HEK293T (cell line): ENCODE measurements around the gene DPH2.

Source experiments
- CTCF ChIA-PET: fragments of 350-600 bp; formaldehyde crosslinking; extraction: SDS; loops from one replicate; lab custom pipeline; 2021; ENCODE audit warnings: antibody characterized with exemption, inconsistent platforms; lab: Yijun Ruan, JAX
- POLR2A ChIA-PET: fragments of 350-600 bp; formaldehyde crosslinking; extraction: SDS; loops from one replicate; lab custom pipeline; 2020; ENCODE audit warnings: antibody characterized with exemption, inconsistent platforms; lab: Yijun Ruan, JAX
- DNase-seq: peaks from one replicate; pipeline ENCODE4 v3.0.0; 2012; ENCODE audit warnings: mixed read lengths; ENCODE audit errors: extremely low spot score
- ARNT ChIP-seq: fragments of 450-650 bp; IDR thresholded peaks from 2 replicates; pipeline ENCODE4 v1.6.1; 2017; ENCODE audit warnings: mild to moderate bottlenecking
- BHLHE40 ChIP-seq: fragments of 450-650 bp; IDR thresholded peaks from 2 replicates; pipeline ENCODE4 v1.6.1; 2016; ENCODE audit warnings: mild to moderate bottlenecking, moderate library complexity, borderline replicate concordance
- CTBP1 ChIP-seq: fragments of 450-650 bp; IDR thresholded peaks from 2 replicates; pipeline ENCODE4 v1.6.1; 2016; ENCODE audit warnings: borderline replicate concordance
- ELF4 ChIP-seq: fragments of 450-650 bp; IDR thresholded peaks from 2 replicates; pipeline ENCODE4 v1.6.1; 2017; ENCODE audit warnings: antibody characterized with exemption
- FOXA1 ChIP-seq: fragments of 450-650 bp; IDR thresholded peaks from 2 replicates; pipeline ENCODE4 v1.6.1; 2016; ENCODE audit warnings: mild to moderate bottlenecking
- FOXK2 ChIP-seq: fragments of 450-650 bp; IDR thresholded peaks from 2 replicates; pipeline ENCODE4 v1.6.1; 2016; ENCODE audit warnings: mild to moderate bottlenecking
- FOXM1 ChIP-seq: fragments of 450-650 bp; IDR thresholded peaks from 2 replicates; pipeline ENCODE4 v1.6.1; 2017; ENCODE audit warnings: mild to moderate bottlenecking, borderline replicate concordance
- HDGF ChIP-seq: fragments of 450-650 bp; IDR thresholded peaks from 2 replicates; pipeline ENCODE4 v1.6.1; 2017; ENCODE audit warnings: antibody characterized with exemption, borderline replicate concordance
- L3MBTL2 ChIP-seq: fragments of 450-650 bp; conservative IDR thresholded peaks from 2 replicates; pipeline ENCODE4 v1.6.1; 2016; ENCODE audit warnings: mild to moderate bottlenecking
- LEF1 ChIP-seq: fragments of 450-650 bp; IDR thresholded peaks from 2 replicates; pipeline ENCODE4 v1.6.1; 2017; ENCODE audit warnings: mild to moderate bottlenecking, borderline replicate concordance
- NFRKB ChIP-seq: fragments of 450-650 bp; IDR thresholded peaks from 2 replicates; pipeline ENCODE4 v1.6.1; 2016; ENCODE audit warnings: mild to moderate bottlenecking, moderate library complexity
- SP1 ChIP-seq: fragments of 450-650 bp; IDR thresholded peaks from 2 replicates; pipeline ENCODE4 v1.6.1; 2017
- SUZ12 ChIP-seq: fragments of 450-650 bp; IDR thresholded peaks from 2 replicates; pipeline ENCODE4 v1.6.1; 2016; ENCODE audit warnings: mild to moderate bottlenecking
- TARDBP ChIP-seq: fragments of 450-650 bp; IDR thresholded peaks from 2 replicates; pipeline ENCODE4 v1.6.1; 2016
- ZNF384 ChIP-seq: fragments of 450-650 bp; IDR thresholded peaks from 2 replicates; pipeline ENCODE4 v1.6.1; 2016
- TF ChIP-seq, protein P1 (sequence below): fragments of 450-650 bp; IDR thresholded peaks from 2 replicates; pipeline ENCODE4 v1.6.1; 2016

DPH2 gene

DNA sequence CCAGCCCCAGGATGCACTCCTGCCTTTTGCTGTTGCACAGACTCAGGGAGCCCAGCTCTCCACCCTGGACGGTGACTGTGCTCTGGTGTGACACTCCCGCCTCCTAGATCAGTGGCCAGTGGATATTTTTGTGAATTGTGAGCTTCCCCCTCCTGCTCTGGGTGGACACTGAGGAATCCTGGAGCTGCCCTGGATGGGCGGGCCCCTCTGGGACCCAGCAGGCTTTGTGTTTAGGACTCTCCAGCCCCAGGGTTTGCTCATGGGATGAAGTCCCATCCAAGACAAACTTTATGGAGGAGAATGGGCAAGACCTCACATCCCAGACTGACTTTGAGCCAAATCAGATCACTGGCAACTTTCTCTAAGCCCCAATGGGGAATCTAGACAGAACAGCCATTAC lies 45.4 kb downstream of the DPH2 start:
- TF ChIP-seq SP1 (no peak), FOXK2 (no peak), ARNT (no peak), BHLHE40 (no peak), FOXM1 (no peak), ZNF384 (no peak), ELF4 (no peak), CTBP1 (no peak), LEF1 (no peak), FOXA1 (no peak), SUZ12 (no peak), L3MBTL2 (no peak), HDGF (no peak), NFRKB (no peak)
- TF ChIP-seq, protein P1, sequence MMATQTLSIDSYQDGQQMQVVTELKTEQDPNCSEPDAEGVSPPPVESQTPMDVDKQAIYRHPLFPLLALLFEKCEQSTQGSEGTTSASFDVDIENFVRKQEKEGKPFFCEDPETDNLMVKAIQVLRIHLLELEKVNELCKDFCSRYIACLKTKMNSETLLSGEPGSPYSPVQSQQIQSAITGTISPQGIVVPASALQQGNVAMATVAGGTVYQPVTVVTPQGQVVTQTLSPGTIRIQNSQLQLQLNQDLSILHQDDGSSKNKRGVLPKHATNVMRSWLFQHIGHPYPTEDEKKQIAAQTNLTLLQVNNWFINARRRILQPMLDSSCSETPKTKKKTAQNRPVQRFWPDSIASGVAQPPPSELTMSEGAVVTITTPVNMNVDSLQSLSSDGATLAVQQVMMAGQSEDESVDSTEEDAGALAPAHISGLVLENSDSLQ: no peak
- CTCF ChIA-PET: interaction anchor here (1.7 kb wide), 2 partner anchors 10 to 20 kb away, joined by 5 to 8 read pairs; no protein-coding TSS in a partner anchor
- no peak for DNase-seq
- POLR2A ChIA-PET: interaction anchor here (0.7 to 1.3 kb wide), 2 partner anchors 9 to 21 kb away, joined by 3 read pairs; no protein-coding TSS in a partner anchor

DNA sequence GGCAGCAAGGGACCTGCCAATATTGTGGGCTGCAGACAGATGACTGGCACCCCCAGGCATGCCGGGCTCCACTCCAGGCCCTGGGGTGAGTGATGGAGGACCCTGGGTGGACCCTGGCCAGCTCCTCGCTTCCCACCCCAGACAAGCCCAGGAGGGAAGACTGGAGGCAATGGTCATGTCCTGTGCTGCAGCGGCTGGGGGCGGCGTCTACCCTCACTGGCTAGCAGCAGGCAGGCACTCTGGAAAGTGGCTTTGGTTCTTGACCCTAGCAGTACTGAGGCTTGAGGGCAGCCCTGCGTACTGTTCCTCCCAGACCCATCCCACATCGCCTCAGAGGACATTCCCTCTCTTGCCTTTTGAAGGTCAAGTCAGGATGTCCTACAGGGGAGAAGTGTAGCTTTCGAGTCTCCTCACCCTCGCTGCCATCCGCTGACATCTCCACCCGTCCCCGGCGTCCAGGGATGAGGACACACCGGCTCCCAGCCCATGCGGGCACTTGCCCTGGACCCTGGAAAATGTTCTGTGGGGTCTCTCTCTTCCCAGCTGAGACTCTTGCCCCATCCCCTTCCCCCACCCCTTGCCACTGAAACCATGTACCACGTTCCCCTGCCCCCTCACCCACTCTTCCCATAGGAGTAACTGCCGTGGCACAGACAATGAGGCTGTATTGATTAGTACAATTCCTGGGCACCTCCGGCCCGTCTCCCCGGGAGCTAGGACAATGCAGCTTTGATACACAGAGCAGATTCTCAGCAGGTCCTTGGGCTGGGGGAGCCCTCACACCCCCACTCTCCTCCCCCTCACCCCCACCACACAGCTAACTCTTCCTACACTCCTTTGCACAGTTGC lies 46.5 kb downstream of the DPH2 start:
- DNase-seq: no peak
- POLR2A ChIA-PET: interaction anchor here (0.7 to 0.9 kb wide), 2 partner anchors 14 to 43 kb away, joined by 3 read pairs; no protein-coding TSS in a partner anchor
- CTCF ChIA-PET: interaction anchor here (0.6 to 2.8 kb wide), 3 partner anchors 10 to 27 kb away, joined by 3 to 8 read pairs (median 7); no protein-coding TSS in a partner anchor
- no peak for TF ChIP-seq LEF1
- TF ChIP-seq L3MBTL2: no peak
- TF ChIP-seq SP1: no peak
- no peak for TF ChIP-seq BHLHE40
- TF ChIP-seq FOXA1: no peak
- no peak for TF ChIP-seq FOXM1
- no peak for TF ChIP-seq CTBP1
- TF ChIP-seq NFRKB: no peak
- no peak for TF ChIP-seq ELF4
- no peak for TF ChIP-seq ZNF384
- no peak for TF ChIP-seq FOXK2
- no peak for TF ChIP-seq TARDBP
- no peak for TF ChIP-seq SUZ12
- TF ChIP-seq, protein P1: no peak
- no peak for TF ChIP-seq HDGF
- no peak for TF ChIP-seq ARNT

DNA sequence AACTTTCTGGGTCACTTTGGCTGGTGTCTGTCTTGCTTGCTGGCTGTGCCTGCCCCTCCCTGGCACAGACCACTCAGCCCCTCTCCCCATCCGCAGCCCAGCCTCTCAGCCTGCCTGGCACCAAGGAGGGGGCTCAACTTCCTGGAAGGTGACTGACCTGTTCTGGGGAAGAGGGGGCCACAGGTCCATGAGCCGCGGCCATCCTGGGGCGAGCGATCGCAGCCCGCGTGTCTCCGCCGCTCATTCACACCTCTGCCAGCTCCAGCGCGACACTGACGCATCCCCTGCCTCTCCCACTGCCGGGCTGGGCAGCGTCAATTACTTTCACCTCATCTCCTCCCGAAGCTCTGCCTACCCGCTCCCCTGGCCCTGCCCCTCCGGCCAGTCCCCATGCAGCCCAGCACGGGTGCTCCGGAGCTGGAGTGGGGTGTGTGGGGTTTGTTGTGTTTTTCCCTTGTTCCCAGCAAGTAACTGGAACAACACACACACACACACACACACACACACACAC lies 47.1 kb downstream of the DPH2 start:
- no peak for DNase-seq
- no peak for TF ChIP-seq SUZ12
- TF ChIP-seq HDGF: no peak
- no peak for TF ChIP-seq SP1
- TF ChIP-seq L3MBTL2: no peak
- TF ChIP-seq BHLHE40: no peak
- no peak for TF ChIP-seq ELF4
- TF ChIP-seq NFRKB: no peak
- no peak for TF ChIP-seq LEF1
- no peak for TF ChIP-seq FOXA1
- TF ChIP-seq, protein P1: no peak
- TF ChIP-seq CTBP1: no peak
- TF ChIP-seq ARNT: no peak
- TF ChIP-seq FOXM1: no peak
- TF ChIP-seq FOXK2: no peak
- no peak for TF ChIP-seq ZNF384
- TF ChIP-seq TARDBP: no peak
- ChIA-PET CTCF (interaction anchor here (0.6 to 2.8 kb wide), 2 partner anchors 11 to 28 kb away, joined by 3 to 7 read pairs; no protein-coding TSS in a partner anchor), POLR2A (interaction anchor here (0.7 to 0.9 kb wide), 2 partner anchors 13 to 44 kb away, joined by 3 read pairs; no protein-coding TSS in a partner anchor)

GRCh38 chr1:44019466-44019948 lies 49.7 kb downstream of the DPH2 start:
- DNase-seq: no peak
- ChIA-PET CTCF (interaction anchor here (0.8 kb wide), 1 partner anchor 17 kb away, joined by 5 read pairs; no protein-coding TSS in a partner anchor), POLR2A (interaction anchor here (2.4 kb wide), 1 partner anchor 11 kb away, joined by 11 read pairs; the partner anchor contains the start of gene SLC6A9)
- no peak for TF ChIP-seq HDGF
- TF ChIP-seq NFRKB: no peak
- TF ChIP-seq, protein P1: no peak
- TF ChIP-seq LEF1: no peak
- no peak for TF ChIP-seq ARNT
- no peak for TF ChIP-seq FOXK2
- TF ChIP-seq ELF4: no peak
- TF ChIP-seq ZNF384: no peak
- no peak for TF ChIP-seq FOXA1
- TF ChIP-seq TARDBP: no peak
- no peak for TF ChIP-seq CTBP1
- TF ChIP-seq FOXM1: no peak
- no peak for TF ChIP-seq SUZ12
